ENCODE data around the gene MAN2C1.
"Not testable (repeated sequence)": the region's sequence is repeated elsewhere in the genome, so short reads cannot be mapped to it uniquely, and the experiment has no call there.

Gene MAN2C1

DNA sequence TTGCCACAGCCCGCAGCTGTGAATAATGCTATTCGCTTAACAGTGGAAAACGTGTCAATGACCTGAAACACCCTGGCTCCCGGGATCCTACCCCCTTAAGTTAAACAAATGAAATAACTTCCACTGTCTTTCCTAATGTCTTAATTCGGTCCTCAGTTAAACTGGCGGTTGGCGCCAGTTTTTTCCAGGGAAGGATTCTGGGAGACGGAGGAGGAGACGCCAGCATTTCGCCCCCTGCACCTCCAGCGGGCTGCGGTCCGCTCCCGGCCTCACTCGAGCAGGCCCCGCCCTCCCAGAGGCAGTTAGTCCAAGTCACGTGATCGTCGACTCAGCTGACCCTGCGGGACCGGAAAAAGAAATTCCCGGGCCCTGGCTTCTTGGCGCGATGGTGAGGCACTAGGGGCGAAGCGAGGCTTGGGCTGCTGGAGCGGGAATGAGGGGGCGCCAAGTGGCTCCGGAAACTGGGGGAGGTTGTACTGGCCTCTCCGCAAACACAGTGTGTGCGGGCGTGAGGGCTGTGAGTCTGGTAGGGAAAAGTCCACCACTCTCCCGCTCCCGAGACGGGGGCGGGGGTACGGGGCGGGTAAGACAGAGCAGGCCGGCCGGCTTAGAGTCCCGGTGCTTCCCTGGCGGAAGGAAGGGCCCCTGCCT lies 32.6 kb downstream of the MAN2C1 start, which contains the start of gene COMMD4:
COMMD4 (plus strand) TSS at position 359 of the 651 bp plus-strand sequence; CDS start at position 386, 27 bp downstream.
- H3K27ac ChIP-seq: peak within 1 kb of the TSS; percentile 76
- peak; percentile 57; the same call in 1 of the 2 replicates for TF ChIP-seq ZFX (IDR thresholded peaks at IDR 0.05)
- TF ChIP-seq, protein P1, sequence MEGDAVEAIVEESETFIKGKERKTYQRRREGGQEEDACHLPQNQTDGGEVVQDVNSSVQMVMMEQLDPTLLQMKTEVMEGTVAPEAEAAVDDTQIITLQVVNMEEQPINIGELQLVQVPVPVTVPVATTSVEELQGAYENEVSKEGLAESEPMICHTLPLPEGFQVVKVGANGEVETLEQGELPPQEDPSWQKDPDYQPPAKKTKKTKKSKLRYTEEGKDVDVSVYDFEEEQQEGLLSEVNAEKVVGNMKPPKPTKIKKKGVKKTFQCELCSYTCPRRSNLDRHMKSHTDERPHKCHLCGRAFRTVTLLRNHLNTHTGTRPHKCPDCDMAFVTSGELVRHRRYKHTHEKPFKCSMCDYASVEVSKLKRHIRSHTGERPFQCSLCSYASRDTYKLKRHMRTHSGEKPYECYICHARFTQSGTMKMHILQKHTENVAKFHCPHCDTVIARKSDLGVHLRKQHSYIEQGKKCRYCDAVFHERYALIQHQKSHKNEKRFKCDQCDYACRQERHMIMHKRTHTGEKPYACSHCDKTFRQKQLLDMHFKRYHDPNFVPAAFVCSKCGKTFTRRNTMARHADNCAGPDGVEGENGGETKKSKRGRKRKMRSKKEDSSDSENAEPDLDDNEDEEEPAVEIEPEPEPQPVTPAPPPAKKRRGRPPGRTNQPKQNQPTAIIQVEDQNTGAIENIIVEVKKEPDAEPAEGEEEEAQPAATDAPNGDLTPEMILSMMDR (conservative IDR thresholded peaks at IDR 0.05): no peak

DNA sequence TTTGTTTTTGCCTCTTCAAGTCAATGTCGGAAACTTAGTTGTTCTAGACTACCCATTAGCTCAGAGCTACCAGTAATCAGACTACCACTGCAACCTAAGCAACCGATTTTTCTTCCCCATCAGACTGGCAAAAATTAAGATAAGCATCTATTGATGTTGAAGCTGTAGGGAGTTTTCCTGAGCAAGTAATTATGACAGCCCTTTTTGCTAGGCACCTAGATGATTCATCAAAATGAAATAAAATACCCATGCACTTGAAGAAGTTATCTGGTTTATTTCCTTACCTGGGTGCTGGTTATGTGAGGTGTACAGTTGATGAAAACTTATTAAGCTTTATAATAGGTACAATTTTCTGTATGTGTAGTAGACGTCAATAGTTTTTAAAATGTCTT lies 33.1 kb downstream of the MAN2C1 start:
- peak overlapping the region; percentile 76 for H3K27ac ChIP-seq
- TF ChIP-seq ZFX (IDR thresholded peaks at IDR 0.05): no peak
- TF ChIP-seq, protein P1 (conservative IDR thresholded peaks at IDR 0.05): no peak

DNA sequence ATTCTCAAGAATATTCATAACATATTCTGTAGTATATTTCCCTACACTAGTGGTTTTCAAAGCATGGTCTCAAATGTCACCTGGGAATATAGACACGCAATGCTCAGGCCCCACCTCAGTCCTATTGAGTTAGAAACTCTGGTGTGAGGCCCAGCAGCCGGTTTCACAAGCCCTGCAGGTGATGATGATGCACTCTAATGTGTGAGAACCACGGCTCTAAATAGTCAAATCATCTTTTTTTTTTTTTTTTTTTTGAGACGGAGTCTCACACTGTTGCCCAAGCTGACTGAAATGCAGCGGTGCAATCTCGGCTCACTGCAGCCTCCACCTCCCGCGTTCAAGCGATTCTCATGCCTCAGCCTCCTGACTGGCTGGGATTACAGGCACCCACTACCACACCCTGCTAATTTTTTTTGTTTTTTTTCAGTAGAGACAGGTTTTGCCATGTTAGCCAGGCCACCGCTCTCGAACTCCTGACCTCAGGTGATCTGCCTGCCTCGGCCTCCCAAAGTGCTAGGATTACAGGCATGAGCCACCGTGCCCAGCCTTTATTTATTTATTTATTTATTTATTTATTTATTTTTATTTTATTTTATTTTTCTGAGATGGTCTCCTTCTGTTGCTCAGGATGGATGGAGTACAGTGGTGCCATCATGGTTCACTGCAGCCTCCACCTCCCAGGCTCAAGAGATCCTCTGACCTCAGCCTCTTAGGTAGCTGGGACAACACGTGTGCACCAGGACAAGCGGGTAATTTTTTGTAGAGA lies 34.6 kb downstream of the MAN2C1 start:
- H3K27ac ChIP-seq: not testable (repeated sequence)

DNA sequence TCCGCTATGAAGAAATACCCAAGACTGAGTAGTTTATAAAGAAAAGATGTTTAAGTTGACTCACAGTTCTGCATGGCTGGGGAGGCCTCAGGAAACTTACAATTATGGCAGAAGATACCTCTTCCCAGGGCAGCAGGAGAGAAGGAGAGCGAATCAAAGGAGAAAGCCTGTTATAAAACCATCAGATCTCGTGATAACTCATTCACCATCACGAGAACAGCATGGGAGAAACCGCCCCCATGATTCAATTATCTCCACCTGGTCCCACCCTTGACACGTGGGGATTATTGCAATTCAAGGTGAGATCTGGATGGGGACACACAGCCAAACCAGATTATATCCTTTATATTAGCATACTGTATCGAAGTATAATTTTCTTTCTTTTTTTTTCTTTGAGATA lies 36.3 kb downstream of the MAN2C1 start:
- H3K27ac ChIP-seq: not testable (repeated sequence)

DNA sequence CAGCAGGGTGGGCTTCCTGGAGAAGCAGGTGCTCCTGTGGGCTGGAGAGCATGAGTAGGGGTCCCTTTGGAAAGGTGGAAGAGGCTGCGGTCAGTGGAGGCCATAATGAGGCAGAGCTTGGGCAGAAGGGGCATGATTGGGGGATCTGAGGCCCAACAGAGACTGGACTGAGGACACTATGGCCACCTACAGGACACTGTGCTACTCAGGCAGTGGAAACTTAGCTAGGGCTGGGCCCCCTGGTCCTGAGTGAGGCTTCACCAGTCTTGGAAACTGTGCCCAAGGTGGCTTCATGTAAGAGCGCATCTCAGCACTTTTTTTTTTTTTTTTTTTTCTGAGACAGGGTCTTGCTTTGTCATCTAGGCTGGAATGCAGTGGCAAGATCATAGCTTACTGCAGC lies 38.8 kb downstream of the MAN2C1 start:
- no peak overlapping the region for H3K27ac ChIP-seq
- no peak for TF ChIP-seq ZFX (IDR thresholded peaks at IDR 0.05)
- TF ChIP-seq, protein P1 (conservative IDR thresholded peaks at IDR 0.05): no peak

DNA sequence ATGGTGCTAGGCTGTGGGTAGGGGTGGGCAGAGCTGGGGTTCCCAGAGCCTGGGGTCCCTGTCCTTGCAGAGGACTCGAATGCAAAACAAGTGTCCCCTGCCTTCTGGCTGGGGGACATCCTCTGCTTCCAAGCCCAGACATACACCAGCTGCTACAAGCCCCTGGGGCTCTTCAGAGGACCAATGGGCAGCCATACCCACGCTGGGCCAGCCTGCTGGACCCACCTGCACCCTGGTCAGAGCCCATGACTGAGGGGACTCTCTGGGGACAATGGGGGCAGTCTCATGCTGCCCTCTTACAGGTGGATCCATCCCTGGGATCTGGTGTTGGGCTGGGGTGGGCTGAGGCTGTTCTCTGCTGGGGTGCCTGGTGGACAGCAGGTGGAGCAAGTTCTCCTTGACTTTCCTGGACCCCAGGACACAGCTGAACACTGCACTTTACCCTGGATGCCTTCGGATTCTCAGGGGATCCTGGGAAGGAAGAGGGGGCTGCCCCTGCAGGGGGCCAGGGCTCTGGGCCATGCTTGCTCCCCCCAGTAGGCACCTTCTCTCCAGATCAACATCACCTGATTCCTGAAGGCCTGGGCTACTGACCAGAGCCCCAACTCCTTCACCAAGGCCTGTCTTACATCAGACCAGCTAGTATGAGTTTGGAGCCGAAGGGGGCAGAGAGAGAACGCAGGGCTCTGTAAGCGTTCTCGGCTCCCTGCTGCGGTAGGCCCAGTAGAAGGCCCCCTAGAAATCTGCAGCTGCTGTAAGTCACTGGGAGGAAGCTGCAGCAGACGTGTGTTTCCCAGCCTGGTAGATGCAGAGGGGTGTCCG lies 39.7 kb downstream of the MAN2C1 start:
- no peak overlapping the region for H3K27ac ChIP-seq
- TF ChIP-seq ZFX (IDR thresholded peaks at IDR 0.05): no peak
- TF ChIP-seq, protein P1 (conservative IDR thresholded peaks at IDR 0.05): no peak

DNA sequence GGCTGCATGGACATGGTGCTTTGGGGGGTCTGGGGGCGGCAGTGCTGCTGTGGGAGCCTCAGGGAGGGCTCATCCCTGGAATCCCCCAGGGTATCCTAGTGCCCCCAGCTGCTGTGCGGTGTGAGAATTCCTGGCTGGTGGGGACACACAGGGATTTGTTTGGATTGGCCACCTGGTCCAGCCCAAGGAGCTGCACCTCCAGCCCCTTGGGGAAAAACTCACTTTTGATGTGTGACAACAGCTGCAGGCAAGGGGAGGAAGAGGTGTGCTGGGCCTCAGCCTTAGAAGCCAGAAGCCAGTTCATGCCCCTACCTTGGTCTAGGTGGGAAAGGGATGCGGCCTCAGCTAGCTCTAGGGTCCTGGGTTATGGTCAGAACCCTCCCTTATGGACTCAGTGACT lies 40.9 kb downstream of the MAN2C1 start:
- H3K27ac ChIP-seq: no peak overlapping the region
- TF ChIP-seq, protein P1 (conservative IDR thresholded peaks at IDR 0.05): no peak
- no peak for TF ChIP-seq ZFX (IDR thresholded peaks at IDR 0.05)

DNA sequence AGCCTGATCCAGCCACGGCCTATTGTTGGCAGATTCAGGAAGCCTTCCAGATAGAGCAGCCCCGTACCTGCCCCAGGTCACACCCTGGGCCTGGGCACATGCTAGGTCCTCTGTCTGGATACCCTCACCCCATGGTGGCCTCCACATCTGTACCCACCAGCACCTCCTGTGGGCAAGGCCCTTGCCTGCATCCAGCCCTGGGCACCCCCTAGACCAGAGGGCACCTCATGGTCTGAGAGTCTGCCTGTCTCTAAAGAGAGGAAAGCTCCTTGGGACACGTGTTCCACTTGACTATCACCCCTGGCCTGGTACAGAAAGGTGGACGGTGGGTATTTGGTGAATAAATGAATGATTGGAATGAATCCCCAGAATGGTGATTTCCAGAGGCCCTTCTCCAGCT lies 41.4 kb downstream of the MAN2C1 start:
- H3K27ac ChIP-seq: no peak overlapping the region
- TF ChIP-seq, protein P1 (conservative IDR thresholded peaks at IDR 0.05): no peak
- no peak for TF ChIP-seq ZFX (IDR thresholded peaks at IDR 0.05)

Data from C4-2B (cell line).